A549 (cell line): ENCODE data around the gene CDKN1A. TPM values are rescaled to one million over a fixed set of nuclear protein-coding genes. Genes with fewer than 3 reads are reported as not detected.

Experiments
- ATAC-seq, 2 experiments: fragments of 200-7000 bp in 1 of 2; fragments of >200 bp in 1 of 2; cut with Nextera tagmentation in 1 of 2; cut with Tn5 transposase in 1 of 2; 3 replicates each; pipeline versions ENCODE4 v1.8.0 to v1.9.1; 2018 to 2020; ENCODE audit warnings: mild to moderate bottlenecking in 1 of 2, moderate library complexity in 1 of 2
- CTCF ChIA-PET: fragments of 300-600 bp; sonication (Branson Sonifier 250); formaldehyde crosslinking; extraction: SDS; loops from one replicate; lab custom pipeline; 2021; ENCODE audit warnings: antibody characterized with exemption, inconsistent platforms; lab: Yijun Ruan, JAX
- POLR2A ChIA-PET: fragments of 350-600 bp; formaldehyde crosslinking; extraction: SDS; loops from one replicate; lab custom pipeline; 2021; ENCODE audit warnings: antibody characterized with exemption, inconsistent platforms; lab: Yijun Ruan, JAX
- DNase-seq, 2 experiments: peaks; one replicate each; pipeline versions ENCODE4 v3.0.0 to v3.0.0-alpha.2; 2011 to 2016; ENCODE audit warnings: low read depth in 1 of 2, low spot score in 1 of 2
- FAIRE-seq: peaks from 2 replicates; lab custom pipeline; 2011; peaks lifted over from hg19 to GRCh38; lab: Jason Lieb, UNC
- H3K27ac ChIP-seq, 2 experiments: fragments of >200 bp; sonication (Bioruptor Twin); formaldehyde crosslinking; 3 replicates each; pipeline ENCODE4 v1.5.1; 2016 to 2017
- H3K4me1 ChIP-seq: fragments of >200 bp; sonication (Bioruptor Twin); formaldehyde crosslinking; 3 replicates; pipeline ENCODE4 v1.6.1; 2016
- H3K4me2 ChIP-seq: fragments of >200 bp; sonication (Bioruptor Twin); formaldehyde crosslinking; 3 replicates; pipeline ENCODE4 v1.6.1; 2016
- H3K4me3 ChIP-seq: fragments of >200 bp; sonication (Bioruptor Twin); formaldehyde crosslinking; 3 replicates; pipeline ENCODE4 v1.5.1; 2016
- H3K9me3 ChIP-seq: fragments of >200 bp; sonication (Bioruptor Twin); formaldehyde crosslinking; 3 replicates; pipeline ENCODE4 v1.6.1; 2016
- BHLHE40 ChIP-seq: IDR thresholded peaks from 2 replicates; pipeline ENCODE4 v1.6.1; 2012; ENCODE audit warnings: low read depth, low read length, inconsistent platforms
- CBX2 ChIP-seq: fragments of 200-600 bp; sonication (generic); IDR thresholded peaks from 2 replicates; pipeline ENCODE4 v1.6.1; 2016; ENCODE audit warnings: low read depth, mild to moderate bottlenecking, borderline replicate concordance
- CBX8 ChIP-seq: fragments of 200-600 bp; sonication (generic); IDR thresholded peaks from 2 replicates; pipeline ENCODE4 v1.6.1; 2016
- CHD2 ChIP-seq: fragments of 150-350 bp; IDR thresholded peaks from 2 replicates; pipeline ENCODE4 v1.6.1; 2014; ENCODE audit warnings: low read length; ENCODE audit not compliant: partially characterized antibody
- CHD4 ChIP-seq: fragments of 200-600 bp; sonication (generic); IDR thresholded peaks from 2 replicates; pipeline ENCODE4 v1.6.1; 2016; ENCODE audit warnings: antibody characterized with exemption, mild to moderate bottlenecking, borderline replicate concordance
- EHMT2 ChIP-seq: fragments of 200-600 bp; sonication (generic); IDR thresholded peaks from 2 replicates; pipeline ENCODE4 v1.6.1; 2016; ENCODE audit warnings: antibody characterized with exemption, low read depth, mild to moderate bottlenecking, moderate library complexity
- FOSB ChIP-seq: fragments of 250-450 bp; sonication (Bioruptor Pico); IDR thresholded peaks from 2 replicates; pipeline ENCODE4 v1.5.0; 2020; ENCODE audit warnings: mild to moderate bottlenecking, moderate library complexity
- GATA3 ChIP-seq: IDR thresholded peaks from 2 replicates; pipeline ENCODE4 v1.6.1; 2012; ENCODE audit warnings: borderline replicate concordance
- HDAC2 ChIP-seq: fragments of 200-600 bp; sonication (generic); IDR thresholded peaks from 2 replicates; pipeline ENCODE4 v1.6.1; 2016
- HEYL ChIP-seq: fragments of 250-450 bp; sonication (Bioruptor Pico); IDR thresholded peaks from 2 replicates; pipeline ENCODE4 v1.8.0; 2021; ENCODE audit warnings: mild to moderate bottlenecking, moderate library complexity
- HOXA7 ChIP-seq: fragments of 250-450 bp; sonication (Bioruptor Pico); IDR thresholded peaks from 2 replicates; pipeline ENCODE4 v1.5.0; 2020; ENCODE audit warnings: mild to moderate bottlenecking, moderate library complexity
- HOXB13 ChIP-seq: fragments of 250-450 bp; sonication (Bioruptor Pico); IDR thresholded peaks from 2 replicates; pipeline ENCODE4 v1.5.0; 2020; ENCODE audit warnings: low read depth, mild to moderate bottlenecking, moderate library complexity
- JUNB ChIP-seq: fragments of >200 bp; sonication (Bioruptor Twin); formaldehyde crosslinking; IDR thresholded peaks from 2 replicates; pipeline ENCODE4 v1.6.1; 2016
- KDM1A ChIP-seq: fragments of 200-600 bp; sonication (generic); IDR thresholded peaks from 2 replicates; pipeline ENCODE4 v1.6.1; 2016; ENCODE audit warnings: low read depth, mild to moderate bottlenecking
- KDM5A ChIP-seq: fragments of 200-600 bp; sonication (generic); IDR thresholded peaks from 2 replicates; pipeline ENCODE4 v1.6.1; 2016; ENCODE audit warnings: antibody characterized with exemption, mild to moderate bottlenecking
- MYC ChIP-seq: IDR thresholded peaks from 2 replicates; pipeline ENCODE4 v1.6.1; 2012; ENCODE audit warnings: mild to moderate bottlenecking, inconsistent platforms, low read length, improper control_type of control experiment, borderline replicate concordance
- PHF8 ChIP-seq: fragments of 200-600 bp; sonication (generic); IDR thresholded peaks from 2 replicates; pipeline ENCODE4 v1.6.1; 2016; ENCODE audit warnings: low read depth, mild to moderate bottlenecking, antibody characterized with exemption, moderate library complexity, borderline replicate concordance
- POLR2A ChIP-seq: IDR thresholded peaks from 2 replicates; pipeline ENCODE4 v1.6.1; 2012; ENCODE audit warnings: mild to moderate bottlenecking, low read length
- ZC3H11A ChIP-seq: fragments of 450-650 bp; IDR thresholded peaks from 2 replicates; pipeline ENCODE4 v1.6.1; 2014; ENCODE audit warnings: antibody characterized with exemption, mild to moderate bottlenecking
- ZSCAN20 ChIP-seq: fragments of 250-450 bp; sonication (Bioruptor Pico); IDR thresholded peaks from 2 replicates; pipeline ENCODE4 v1.8.0; 2022; ENCODE audit warnings: mild to moderate bottlenecking, moderate library complexity
- WGBS: methylation state at CpG from one replicate; pipeline ENCODE4 v1.1.6; 2017; ENCODE audit errors: missing lambda C conversion rate; 5-methylcytosine and 5-hydroxymethylcytosine counted together
- polyA plus RNA-seq, 4 experiments: library from polyadenylated mRNA; depleted of rRNA in 3 of 4; stranded (reverse); fragments of >200 nt; fragmentation: RNase III in 1 of 4; extraction: RNeasy Plus Mini Kit Qiagen cat#74134 plus additional on column Dnase treatment in 1 of 4; gene quantifications; 2 replicates in 3 of 4; 3 replicates in 1 of 4; pipeline ENCODE4 v1.2.3, GENCODE V29; 2011 to 2017
- TF ChIP-seq, protein P1 (sequence below): fragments of 250-450 bp; sonication (Bioruptor Pico); IDR thresholded peaks from 2 replicates; pipeline ENCODE4 v1.5.0; 2021; ENCODE audit warnings: mild to moderate bottlenecking, moderate library complexity, borderline replicate concordance
- TF ChIP-seq, protein P2 (sequence below): fragments of >200 bp; sonication (Bioruptor Twin); formaldehyde crosslinking; IDR thresholded peaks from 2 replicates; pipeline ENCODE4 v1.6.1; 2016
- TF ChIP-seq, protein P3 (sequence below): fragments of >200 bp; sonication (Bioruptor Twin); formaldehyde crosslinking; IDR thresholded peaks from 3 replicates; pipeline ENCODE4 v1.6.1; 2016
- TF ChIP-seq, protein P4 (sequence below): IDR thresholded peaks from 2 replicates; pipeline ENCODE4 v1.6.1; 2012; ENCODE audit warnings: low read depth, borderline replicate concordance
- TF ChIP-seq, protein P5 (sequence below): fragments of 450-650 bp; IDR thresholded peaks from 2 replicates; pipeline ENCODE4 v1.6.1; 2014; ENCODE audit warnings: antibody characterized with exemption

CDKN1A gene
- polyA plus RNA-seq, 2 of the 4 experiments (the other 2 are of a cell fraction) = 130 to 183 TPM

DNA sequence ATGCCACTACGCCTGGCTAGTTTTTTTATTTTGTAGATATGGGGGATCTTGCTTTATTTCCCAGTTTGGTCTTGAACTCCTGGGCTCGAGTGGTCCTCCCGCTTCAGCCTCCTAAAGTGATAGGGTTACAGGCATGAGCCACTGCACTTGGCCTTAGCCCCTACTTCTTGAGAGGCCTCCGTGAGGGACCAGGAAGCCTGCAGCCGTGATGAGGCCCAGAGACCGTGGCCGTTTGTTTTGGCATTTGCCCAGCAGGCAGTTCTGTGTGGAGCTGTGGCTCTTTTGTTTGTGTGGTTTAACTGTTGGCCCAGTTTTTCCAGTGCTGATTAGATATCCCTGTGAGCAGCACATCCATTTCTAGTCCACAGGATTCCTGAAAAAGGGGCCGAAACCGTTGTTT is 44.6 kb upstream of the CDKN1A start:
- no peak for FAIRE-seq
- Histone ChIP-seq H3K27ac (peak overlapping the region in 1 of 2 experiments; percentile 71; a peak in 3 of 6 replicates), H3K4me2 (no peak overlapping the region), H3K4me1 (peaks cover 12% of the 10 kb centered on the region; the same call in 2 of the 3 replicates), H3K9me3 (no peaks in the 10 kb centered on the region), H3K4me3 (no peak overlapping the region)
- TF ChIP-seq JUNB (no peak), HDAC2 (no peak), HOXA7 (CRISPR knock-in tag) (no peak), HOXB13 (CRISPR knock-in tag) (no peak), HEYL (CRISPR knock-in tag) (no peak), BHLHE40 (no peak), KDM5A (no peak)
- TF ChIP-seq, protein P1, sequence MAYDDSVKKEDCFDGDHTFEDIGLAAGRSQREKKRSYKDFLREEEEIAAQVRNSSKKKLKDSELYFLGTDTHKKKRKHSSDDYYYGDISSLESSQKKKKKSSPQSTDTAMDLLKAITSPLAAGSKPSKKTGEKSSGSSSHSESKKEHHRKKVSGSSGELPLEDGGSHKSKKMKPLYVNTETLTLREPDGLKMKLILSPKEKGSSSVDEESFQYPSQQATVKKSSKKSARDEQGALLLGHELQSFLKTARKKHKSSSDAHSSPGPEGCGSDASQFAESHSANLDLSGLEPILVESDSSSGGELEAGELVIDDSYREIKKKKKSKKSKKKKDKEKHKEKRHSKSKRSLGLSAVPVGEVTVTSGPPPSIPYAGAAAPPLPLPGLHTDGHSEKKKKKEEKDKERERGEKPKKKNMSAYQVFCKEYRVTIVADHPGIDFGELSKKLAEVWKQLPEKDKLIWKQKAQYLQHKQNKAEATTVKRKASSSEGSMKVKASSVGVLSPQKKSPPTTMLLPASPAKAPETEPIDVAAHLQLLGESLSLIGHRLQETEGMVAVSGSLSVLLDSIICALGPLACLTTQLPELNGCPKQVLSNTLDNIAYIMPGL (CRISPR knock-in tag) = no peak
- TF ChIP-seq, protein P2, sequence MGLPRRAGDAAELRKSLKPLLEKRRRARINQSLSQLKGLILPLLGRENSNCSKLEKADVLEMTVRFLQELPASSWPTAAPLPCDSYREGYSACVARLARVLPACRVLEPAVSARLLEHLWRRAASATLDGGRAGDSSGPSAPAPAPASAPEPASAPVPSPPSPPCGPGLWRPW = no peak
- peak in 1 of 2 experiments; percentile 54; a peak in 2 of 6 replicates for ATAC-seq
- no peak for DNase-seq
- 55% methylated on average over 9 of the region's 9 CpGs for WGBS
- POLR2A ChIA-PET = no interaction called here
- CTCF ChIA-PET = interaction anchor here (0.6 to 2.5 kb wide), 5 partner anchors 8 to 47 kb away, joined by 3 to 10 read pairs (median 4); no protein-coding TSS in a partner anchor

DNA sequence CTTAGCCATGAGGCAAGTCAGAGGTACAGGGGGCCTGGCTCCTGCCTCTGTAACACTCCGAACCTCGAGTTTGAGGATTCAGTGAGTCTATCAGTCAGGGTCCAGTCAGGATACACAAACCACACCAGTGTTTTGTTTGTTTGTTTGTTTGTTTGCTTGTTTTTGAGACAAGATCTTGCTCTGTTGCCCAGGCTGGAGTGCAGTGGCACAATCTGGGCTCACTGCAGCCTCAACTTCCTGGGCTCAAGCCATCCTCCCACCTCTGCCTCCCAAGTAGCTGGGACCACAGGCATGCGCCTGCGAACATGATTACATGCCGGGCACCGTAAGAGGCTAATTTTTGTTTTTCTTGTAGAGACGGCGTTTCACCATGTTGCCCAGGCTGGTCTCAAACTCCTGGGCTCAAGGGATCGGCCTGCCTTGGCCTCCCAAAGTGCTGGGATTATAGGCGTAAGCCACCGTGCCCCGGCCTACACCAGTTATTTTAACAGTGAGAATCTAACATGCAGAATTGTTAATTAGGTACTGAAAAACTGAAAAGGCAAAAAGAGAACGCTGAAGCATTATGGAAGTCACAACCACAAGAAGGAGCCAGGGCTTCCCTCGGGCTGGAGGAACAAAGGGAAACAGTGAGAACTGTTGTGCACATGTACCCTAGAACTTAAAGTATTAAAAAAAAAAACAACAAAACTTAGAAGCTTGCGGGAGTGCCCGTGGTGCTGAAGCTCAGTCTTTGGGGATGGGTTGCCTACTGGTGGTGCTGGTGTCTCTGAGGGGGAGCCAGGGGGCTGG is 44.0 kb upstream of the CDKN1A start:
- POLR2A ChIA-PET = no interaction called here
- DNase-seq = no peak
- no peaks in the 10 kb centered on the region for H3K9me3 ChIP-seq
- H3K4me3 ChIP-seq = no peak overlapping the region
- TF ChIP-seq BHLHE40 (no peak), CBX8 (no peak), GATA3 (no peak), KDM1A (no peak), PHF8 (no peak), MYC (no peak), HDAC2 (no peak), CHD4 (no peak)
- TF ChIP-seq, all 56 proteins: peak for 0
- FAIRE-seq = no peak
- 87% methylated on average over 15 of the region's 16 CpGs for WGBS
- CTCF ChIA-PET = interaction anchor here (0.6 to 1.4 kb wide), 4 partner anchors 11 to 46 kb away, joined by 3 to 5 read pairs (median 4); no protein-coding TSS in a partner anchor
- H3K4me2 ChIP-seq = no peak overlapping the region
- H3K27ac ChIP-seq = peak overlapping the region in 1 of 2 experiments; percentile 71; a peak in 3 of 6 replicates
- ATAC-seq = no peak
- H3K4me1 ChIP-seq = peaks cover 12% of the 10 kb centered on the region; the same call in 2 of the 3 replicates

DNA sequence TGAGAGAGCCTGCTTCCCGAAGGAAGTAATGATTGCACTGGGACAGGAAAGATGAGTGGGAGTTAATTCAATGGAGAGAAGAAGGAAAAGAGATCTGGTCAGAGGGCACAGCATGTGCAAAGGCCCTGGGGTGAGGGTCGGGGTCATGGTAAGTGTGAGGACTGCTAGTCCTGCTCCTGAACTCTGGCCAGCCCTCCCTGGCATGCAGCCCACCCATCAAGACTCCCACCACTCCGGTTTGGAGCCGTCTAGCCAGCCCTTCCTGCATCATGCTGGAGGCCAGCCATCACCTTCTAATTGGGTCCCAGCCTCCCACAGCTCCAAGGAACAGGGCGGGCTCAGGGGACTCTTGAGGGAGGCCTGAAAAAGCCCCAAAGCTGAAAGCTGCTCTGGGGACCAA is 42.2 kb upstream of the CDKN1A start:
- H3K4me1 ChIP-seq = peaks cover 12% of the 10 kb centered on the region
- FAIRE-seq = no peak
- H3K4me2 ChIP-seq = no peak overlapping the region
- no peak overlapping the region for H3K27ac ChIP-seq
- ATAC-seq = no peak
- CTCF ChIA-PET = interaction anchor here (1.3 to 1.8 kb wide), 4 partner anchors 13 to 88 kb away, joined by 3 to 8 read pairs (median 6); no protein-coding TSS in a partner anchor
- DNase-seq = no peak
- POLR2A ChIA-PET = no interaction called here
- no peak overlapping the region for H3K4me3 ChIP-seq
- WGBS = 66% methylated on average over 5 of the region's 5 CpGs
- H3K9me3 ChIP-seq = no peaks in the 10 kb centered on the region
- TF ChIP-seq POLR2A (no peak), CBX2 (no peak), EHMT2 (no peak), ZSCAN20 (no peak), CHD4 (no peak), KDM1A (no peak), CHD2 (no peak), FOSB (CRISPR knock-in tag) (no peak), MYC (no peak), ZC3H11A (no peak)
- TF ChIP-seq, protein P2 = no peak
- TF ChIP-seq, protein P1 (CRISPR knock-in tag) = no peak
- TF ChIP-seq, protein P3, sequence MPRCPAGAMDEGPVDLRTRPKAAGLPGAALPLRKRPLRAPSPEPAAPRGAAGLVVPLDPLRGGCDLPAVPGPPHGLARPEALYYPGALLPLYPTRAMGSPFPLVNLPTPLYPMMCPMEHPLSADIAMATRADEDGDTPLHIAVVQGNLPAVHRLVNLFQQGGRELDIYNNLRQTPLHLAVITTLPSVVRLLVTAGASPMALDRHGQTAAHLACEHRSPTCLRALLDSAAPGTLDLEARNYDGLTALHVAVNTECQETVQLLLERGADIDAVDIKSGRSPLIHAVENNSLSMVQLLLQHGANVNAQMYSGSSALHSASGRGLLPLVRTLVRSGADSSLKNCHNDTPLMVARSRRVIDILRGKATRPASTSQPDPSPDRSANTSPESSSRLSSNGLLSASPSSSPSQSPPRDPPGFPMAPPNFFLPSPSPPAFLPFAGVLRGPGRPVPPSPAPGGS = no peak
- TF ChIP-seq, protein P4, sequence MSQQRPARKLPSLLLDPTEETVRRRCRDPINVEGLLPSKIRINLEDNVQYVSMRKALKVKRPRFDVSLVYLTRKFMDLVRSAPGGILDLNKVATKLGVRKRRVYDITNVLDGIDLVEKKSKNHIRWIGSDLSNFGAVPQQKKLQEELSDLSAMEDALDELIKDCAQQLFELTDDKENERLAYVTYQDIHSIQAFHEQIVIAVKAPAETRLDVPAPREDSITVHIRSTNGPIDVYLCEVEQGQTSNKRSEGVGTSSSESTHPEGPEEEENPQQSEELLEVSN = no peak
- TF ChIP-seq, protein P5, sequence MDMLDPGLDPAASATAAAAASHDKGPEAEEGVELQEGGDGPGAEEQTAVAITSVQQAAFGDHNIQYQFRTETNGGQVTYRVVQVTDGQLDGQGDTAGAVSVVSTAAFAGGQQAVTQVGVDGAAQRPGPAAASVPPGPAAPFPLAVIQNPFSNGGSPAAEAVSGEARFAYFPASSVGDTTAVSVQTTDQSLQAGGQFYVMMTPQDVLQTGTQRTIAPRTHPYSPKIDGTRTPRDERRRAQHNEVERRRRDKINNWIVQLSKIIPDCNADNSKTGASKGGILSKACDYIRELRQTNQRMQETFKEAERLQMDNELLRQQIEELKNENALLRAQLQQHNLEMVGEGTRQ = no peak
